ENCODE data around the gene SPPL3. TPM values are rescaled to one million over a fixed set of nuclear protein-coding genes. Genes with fewer than 3 reads are reported as not detected.

The SPPL3 gene
- total and polyA plus RNA-seq, 4 donors: 7.4 to 12.6 (median 8.7) TPM

DNA sequence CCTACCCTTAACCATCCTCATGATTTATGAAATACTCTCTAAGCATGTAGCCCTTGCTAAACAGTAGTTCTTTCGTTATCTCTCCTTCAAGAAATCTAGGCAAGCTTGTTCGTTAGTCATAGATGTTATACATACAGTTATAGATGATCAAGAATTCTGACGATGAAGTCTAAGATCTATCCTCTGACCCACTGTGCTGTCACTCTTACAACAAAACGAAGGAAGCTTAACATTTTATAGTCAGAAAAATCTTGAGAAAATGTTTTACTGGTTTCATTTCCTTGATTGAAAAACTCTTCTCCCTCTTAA is 68.9 kb downstream of the SPPL3 start (continued):
- TF ChIP-seq EGR1 (IDR thresholded peaks at IDR 0.05; ENCODE audit: low read depth in 2 of 2) (no peak), FOXA2 (IDR thresholded peaks at IDR 0.05) (no peak)

DNA sequence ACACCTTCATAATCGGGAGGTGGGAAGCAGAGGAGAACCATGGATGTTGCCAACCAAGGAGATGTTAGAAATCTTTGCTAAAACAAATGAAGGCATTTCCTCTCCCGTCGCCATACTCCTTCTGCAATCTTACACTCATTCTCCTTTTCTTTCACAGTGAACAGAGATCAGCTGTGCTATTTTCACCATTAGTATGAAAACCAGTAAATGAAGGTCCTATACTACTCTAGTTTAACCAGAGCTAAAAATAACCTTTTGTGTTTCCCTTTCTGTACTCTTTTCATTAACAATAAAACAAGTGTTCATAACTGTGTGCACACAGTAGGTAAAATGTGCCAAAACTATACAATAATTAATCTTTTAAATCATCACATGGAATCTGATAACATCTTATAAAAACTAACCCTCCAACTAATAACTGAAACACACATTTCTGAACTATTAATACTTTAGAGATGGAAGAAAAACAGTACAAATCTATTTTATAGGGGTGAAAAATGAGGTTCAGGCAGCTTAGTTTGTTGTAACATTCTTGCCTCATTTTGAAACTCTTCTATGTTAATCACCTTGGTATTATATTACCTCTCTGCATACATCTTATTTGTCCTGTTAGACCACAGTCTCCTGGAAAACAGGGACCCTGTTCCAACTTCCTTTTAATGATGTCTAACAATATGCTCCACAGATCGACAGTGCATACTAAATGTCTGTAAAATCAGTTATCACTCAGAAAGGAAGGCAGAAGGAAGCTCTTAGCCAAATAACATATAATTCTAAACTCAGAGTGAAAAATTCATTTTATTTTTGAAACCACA is 69.5 kb downstream of the SPPL3 start:
- no peak for DNase-seq (ENCODE audit: low spot score)
- Histone ChIP-seq H3K9ac (ENCODE audit: low read depth in 1 of 2, low read length in 2 of 2) (no peak overlapping the region), H3K4me3 (ENCODE audit: low read depth in 1 of 3, low read length in 3 of 3) (no peak overlapping the region), H3K36me3 (ENCODE audit: control insufficient read depth in 4 of 4, insufficient read depth in 3 of 4, low read depth in 1 of 4, low read length in 3 of 4) (no peaks in the 10 kb centered on the region), H3K27ac (ENCODE audit: low read depth in 1 of 2, low read length in 2 of 2) (no peak overlapping the region), H3K27me3 (ENCODE audit: control insufficient read depth in 4 of 4, insufficient read depth in 4 of 4, low read length in 3 of 4) (no peaks in the 10 kb centered on the region), H3K9me3 (ENCODE audit: control insufficient read depth in 4 of 4, low read length in 3 of 4) (no peaks in the 10 kb centered on the region), H3K4me1 (ENCODE audit: control insufficient read depth in 4 of 4, insufficient read depth in 4 of 4, low read length in 3 of 4) (peaks cover 0 to 4% (median 2%) of the 10 kb centered on the region in 4 donors)
- WGBS: 86% methylated on average over 4 of the region's 4 CpGs
- no peak for TF ChIP-seq RXRA (IDR thresholded peaks at IDR 0.05)
- no peak for TF ChIP-seq TAF1 (conservative IDR thresholded peaks at IDR 0.05)
- TF ChIP-seq SP1 (IDR thresholded peaks at IDR 0.05): no peak
- no peak for TF ChIP-seq FOXA1 (IDR thresholded peaks at IDR 0.05)
- TF ChIP-seq, protein P1, sequence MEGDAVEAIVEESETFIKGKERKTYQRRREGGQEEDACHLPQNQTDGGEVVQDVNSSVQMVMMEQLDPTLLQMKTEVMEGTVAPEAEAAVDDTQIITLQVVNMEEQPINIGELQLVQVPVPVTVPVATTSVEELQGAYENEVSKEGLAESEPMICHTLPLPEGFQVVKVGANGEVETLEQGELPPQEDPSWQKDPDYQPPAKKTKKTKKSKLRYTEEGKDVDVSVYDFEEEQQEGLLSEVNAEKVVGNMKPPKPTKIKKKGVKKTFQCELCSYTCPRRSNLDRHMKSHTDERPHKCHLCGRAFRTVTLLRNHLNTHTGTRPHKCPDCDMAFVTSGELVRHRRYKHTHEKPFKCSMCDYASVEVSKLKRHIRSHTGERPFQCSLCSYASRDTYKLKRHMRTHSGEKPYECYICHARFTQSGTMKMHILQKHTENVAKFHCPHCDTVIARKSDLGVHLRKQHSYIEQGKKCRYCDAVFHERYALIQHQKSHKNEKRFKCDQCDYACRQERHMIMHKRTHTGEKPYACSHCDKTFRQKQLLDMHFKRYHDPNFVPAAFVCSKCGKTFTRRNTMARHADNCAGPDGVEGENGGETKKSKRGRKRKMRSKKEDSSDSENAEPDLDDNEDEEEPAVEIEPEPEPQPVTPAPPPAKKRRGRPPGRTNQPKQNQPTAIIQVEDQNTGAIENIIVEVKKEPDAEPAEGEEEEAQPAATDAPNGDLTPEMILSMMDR (IDR thresholded peaks at IDR 0.05; ENCODE audit: low read depth, low read length, missing input control): no peak
- TF ChIP-seq, protein P2, sequence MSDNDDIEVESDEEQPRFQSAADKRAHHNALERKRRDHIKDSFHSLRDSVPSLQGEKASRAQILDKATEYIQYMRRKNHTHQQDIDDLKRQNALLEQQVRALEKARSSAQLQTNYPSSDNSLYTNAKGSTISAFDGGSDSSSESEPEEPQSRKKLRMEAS (IDR thresholded peaks at IDR 0.05): no peak
- no peak for TF ChIP-seq FOXA2 (IDR thresholded peaks at IDR 0.05)
- TF ChIP-seq JUND (IDR thresholded peaks at IDR 0.05): no peak
- TF ChIP-seq RAD21 (IDR thresholded peaks at IDR 0.05): no peak
- TF ChIP-seq, protein P3, sequence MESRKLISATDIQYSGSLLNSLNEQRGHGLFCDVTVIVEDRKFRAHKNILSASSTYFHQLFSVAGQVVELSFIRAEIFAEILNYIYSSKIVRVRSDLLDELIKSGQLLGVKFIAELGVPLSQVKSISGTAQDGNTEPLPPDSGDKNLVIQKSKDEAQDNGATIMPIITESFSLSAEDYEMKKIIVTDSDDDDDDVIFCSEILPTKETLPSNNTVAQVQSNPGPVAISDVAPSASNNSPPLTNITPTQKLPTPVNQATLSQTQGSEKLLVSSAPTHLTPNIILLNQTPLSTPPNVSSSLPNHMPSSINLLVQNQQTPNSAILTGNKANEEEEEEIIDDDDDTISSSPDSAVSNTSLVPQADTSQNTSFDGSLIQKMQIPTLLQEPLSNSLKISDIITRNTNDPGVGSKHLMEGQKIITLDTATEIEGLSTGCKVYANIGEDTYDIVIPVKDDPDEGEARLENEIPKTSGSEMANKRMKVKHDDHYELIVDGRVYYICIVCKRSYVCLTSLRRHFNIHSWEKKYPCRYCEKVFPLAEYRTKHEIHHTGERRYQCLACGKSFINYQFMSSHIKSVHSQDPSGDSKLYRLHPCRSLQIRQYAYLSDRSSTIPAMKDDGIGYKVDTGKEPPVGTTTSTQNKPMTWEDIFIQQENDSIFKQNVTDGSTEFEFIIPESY (IDR thresholded peaks at IDR 0.05): no peak
- TF ChIP-seq YY1 (IDR thresholded peaks at IDR 0.05): no peak

DNA sequence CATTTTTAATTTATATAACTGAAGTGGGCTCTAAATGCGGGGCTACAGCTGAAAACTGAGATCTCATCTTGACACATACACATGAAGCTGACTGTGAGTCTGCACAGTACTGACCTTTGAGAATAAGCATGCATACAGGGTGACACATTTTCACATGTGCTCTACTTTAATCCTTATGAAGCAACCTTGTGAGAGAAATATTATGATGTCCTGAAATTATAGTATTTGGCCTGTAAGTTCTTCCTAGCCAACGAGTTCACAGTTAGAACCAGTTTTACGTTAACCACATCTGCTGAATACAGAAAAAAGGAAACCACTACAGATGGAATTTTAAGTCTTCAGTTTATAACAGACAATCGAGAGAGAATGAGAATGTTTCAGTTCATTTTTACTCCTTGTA is 70.3 kb downstream of the SPPL3 start:
- TF ChIP-seq FOXA1 (IDR thresholded peaks at IDR 0.05) (no peak), NR2F2 (IDR thresholded peaks at IDR 0.05) (no peak), RXRA (IDR thresholded peaks at IDR 0.05) (no peak), HNF4G (IDR thresholded peaks at IDR 0.05) (no peak), RAD21 (IDR thresholded peaks at IDR 0.05) (no peak), EGR1 (IDR thresholded peaks at IDR 0.05; ENCODE audit: low read depth in 2 of 2) (no peak), JUND (IDR thresholded peaks at IDR 0.05) (no peak)
- TF ChIP-seq, protein P4, sequence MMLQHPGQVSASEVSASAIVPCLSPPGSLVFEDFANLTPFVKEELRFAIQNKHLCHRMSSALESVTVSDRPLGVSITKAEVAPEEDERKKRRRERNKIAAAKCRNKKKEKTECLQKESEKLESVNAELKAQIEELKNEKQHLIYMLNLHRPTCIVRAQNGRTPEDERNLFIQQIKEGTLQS (IDR thresholded peaks at IDR 0.05): no peak
- TF ChIP-seq, protein P3 (IDR thresholded peaks at IDR 0.05): no peak
- WGBS: 71% methylated on average over 4 of the region's 4 CpGs
- no peak for DNase-seq (ENCODE audit: low spot score)
- Histone ChIP-seq H3K9ac (ENCODE audit: low read depth in 1 of 2, low read length in 2 of 2) (no peak overlapping the region), H3K9me3 (ENCODE audit: control insufficient read depth in 4 of 4, low read length in 3 of 4) (no peaks in the 10 kb centered on the region), H3K27ac (ENCODE audit: low read depth in 1 of 2, low read length in 2 of 2) (no peak overlapping the region), H3K4me1 (ENCODE audit: control insufficient read depth in 4 of 4, insufficient read depth in 4 of 4, low read length in 3 of 4) (peaks cover 4 to 8% (median 6%) of the 10 kb centered on the region in 4 donors), H3K4me3 (ENCODE audit: low read depth in 1 of 3, low read length in 3 of 3) (no peak overlapping the region), H3K27me3 (ENCODE audit: control insufficient read depth in 4 of 4, insufficient read depth in 4 of 4, low read length in 3 of 4) (no peaks in the 10 kb centered on the region), H3K36me3 (ENCODE audit: control insufficient read depth in 4 of 4, insufficient read depth in 3 of 4, low read depth in 1 of 4, low read length in 3 of 4) (no peaks in the 10 kb centered on the region)

All from liver (tissue), 9 donors.